HG03439 (cell line): ENCODE data around the gene SH3GL1.

Experiments
- ATAC-seq: cut with Tn5 transposase; IDR thresholded peaks from one replicate; pipeline ENCODE4 v1.9.1; 2021; ENCODE audit warnings: mild to moderate bottlenecking, moderate library complexity; ENCODE audit not compliant: unreplicated experiment

Gene SH3GL1

DNA sequence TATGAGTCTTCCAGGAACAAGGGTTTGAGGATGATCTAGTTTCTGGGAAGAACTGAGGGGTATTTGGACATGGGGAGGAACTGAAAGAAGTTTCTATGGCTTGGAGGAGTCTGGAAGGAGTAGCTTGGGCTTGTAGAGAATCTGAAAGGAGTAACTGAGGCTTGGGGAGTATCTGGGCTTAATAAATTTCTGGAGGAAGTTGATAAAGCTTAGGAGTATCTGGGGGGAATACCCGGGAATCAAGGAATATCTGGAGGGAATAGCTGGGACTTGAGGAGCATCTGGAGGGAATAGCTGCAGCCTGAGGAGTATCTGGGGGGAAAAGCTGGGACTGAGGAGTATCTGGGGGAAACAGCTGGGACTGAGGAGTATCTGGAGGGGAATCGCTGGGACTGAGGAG, 79.9 kb downstream of the SH3GL1 start:
- ATAC-seq: no peak

DNA sequence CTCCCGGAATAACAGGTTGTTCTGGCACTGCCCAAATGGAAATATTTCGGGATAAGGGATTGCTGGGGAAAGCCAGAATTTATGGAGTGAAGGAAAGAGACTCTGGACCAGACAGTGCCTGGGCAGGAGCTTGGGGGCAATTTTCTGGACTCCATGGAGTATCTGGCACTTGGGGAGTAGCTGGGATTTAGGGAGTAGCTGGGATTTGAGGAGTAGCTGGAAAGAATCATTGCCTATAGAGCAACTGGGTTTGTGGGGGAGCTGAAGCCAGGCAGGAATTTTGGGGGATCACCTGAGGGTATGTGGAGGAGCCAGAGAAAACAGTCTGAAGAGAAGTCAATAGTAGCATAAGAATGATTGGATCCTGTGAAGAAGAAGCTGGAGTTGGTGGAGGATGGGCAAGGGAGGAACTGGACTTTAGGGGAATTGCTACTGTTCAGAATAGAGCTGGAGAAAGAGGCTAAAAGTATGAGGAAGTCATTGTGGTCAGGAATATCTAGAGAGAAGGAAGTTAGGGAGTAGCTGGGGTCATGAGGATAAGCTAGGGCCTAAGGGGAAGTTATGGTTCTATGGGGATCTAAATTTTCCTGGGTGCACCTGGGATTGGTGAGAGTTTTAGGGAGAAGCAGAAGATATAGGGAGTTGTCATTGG, 81.2 kb downstream of the SH3GL1 start:
- ATAC-seq: no peak

- ATAC-seq: no peak
These were observed 81.9 kb downstream of the SH3GL1 start for GRCh38 chr19:4318460-4318859.

GRCh38 chr19:4316956-4317355, 83.4 kb downstream of the SH3GL1 start:
- ATAC-seq: no peak

DNA sequence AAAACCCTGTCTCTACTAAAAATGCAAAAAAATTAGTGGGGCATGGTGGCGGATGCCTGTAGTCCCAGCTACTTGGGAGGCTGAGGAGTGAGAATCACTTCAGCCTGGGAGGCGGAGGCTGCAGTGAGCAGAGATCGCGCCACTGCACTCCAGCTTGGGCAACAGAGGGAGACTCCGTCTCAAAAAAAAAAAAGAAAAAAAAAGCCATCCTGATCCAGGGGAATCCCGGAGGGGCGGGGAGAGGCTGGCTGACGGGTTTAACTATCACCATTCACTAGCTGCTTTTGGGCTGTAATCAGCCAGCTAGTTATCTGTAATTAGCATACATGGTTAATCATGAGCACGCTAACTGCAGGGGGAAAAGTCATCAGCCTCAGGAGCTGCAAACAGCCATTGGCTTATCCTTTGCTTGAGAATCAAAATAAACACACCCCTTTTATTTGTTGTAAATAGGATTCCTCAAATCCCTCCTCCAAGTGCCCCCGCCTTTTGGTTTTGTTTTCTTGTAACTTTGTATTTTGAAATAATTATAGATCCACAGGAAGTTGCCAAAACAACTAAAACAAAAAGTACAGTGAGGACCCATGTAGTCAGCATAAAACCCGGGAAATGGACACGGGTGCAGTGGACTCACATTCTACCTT, 86.4 kb downstream of the SH3GL1 start:
- ATAC-seq: no peak
